ENCODE measurements around the gene HABP2.

Gene HABP2

GRCh38 chr10:113619401-113619800 lies 66.5 kb downstream of the HABP2 start:
- H3K79me2 ChIP-seq (ENCODE audit: insufficient read depth, low read depth) = no peaks in the 10 kb centered on the region
- H3K4me2 ChIP-seq = no peak overlapping the region
- H3K36me3 ChIP-seq (ENCODE audit: insufficient read depth) = no peaks in the 10 kb centered on the region
- no peak overlapping the region for H2AFZ ChIP-seq (ENCODE audit: low read depth)
- no peaks in the 10 kb centered on the region for H3K27me3 ChIP-seq (ENCODE audit: insufficient read depth, low read depth)
- no peak overlapping the region for H3K9ac ChIP-seq
- no peaks in the 10 kb centered on the region for H3K4me1 ChIP-seq (ENCODE audit: low read depth, poor library complexity, severe bottlenecking)
- no peak overlapping the region for H3K27ac ChIP-seq
- no peak for TF ChIP-seq CTCF (conservative IDR thresholded peaks at IDR 0.05; ENCODE audit: low read depth, low read length)
- H3K4me3 ChIP-seq (IDR thresholded peaks at IDR 0.05; ENCODE audit: insufficient read depth, low read depth, low read length) = no peak overlapping the region
- no peaks in the 10 kb centered on the region for H4K20me1 ChIP-seq (ENCODE audit: insufficient read depth)

GRCh38 chr10:113620511-113620910 lies 67.7 kb downstream of the HABP2 start:
- Histone ChIP-seq H2AFZ (ENCODE audit: low read depth) (no peak overlapping the region), H4K20me1 (ENCODE audit: insufficient read depth) (no peaks in the 10 kb centered on the region), H3K79me2 (ENCODE audit: insufficient read depth, low read depth) (no peaks in the 10 kb centered on the region), H3K27ac (no peak overlapping the region), H3K4me1 (ENCODE audit: low read depth, poor library complexity, severe bottlenecking) (no peaks in the 10 kb centered on the region), H3K4me2 (no peak overlapping the region), H3K36me3 (ENCODE audit: insufficient read depth) (no peaks in the 10 kb centered on the region), H3K27me3 (ENCODE audit: insufficient read depth, low read depth) (no peaks in the 10 kb centered on the region), H3K4me3 (IDR thresholded peaks at IDR 0.05; ENCODE audit: insufficient read depth, low read depth, low read length) (no peak overlapping the region), H3K9ac (no peak overlapping the region)
- no peak for TF ChIP-seq CTCF (conservative IDR thresholded peaks at IDR 0.05; ENCODE audit: low read depth, low read length)

- Histone ChIP-seq H3K9ac (no peak overlapping the region), H3K27ac (no peak overlapping the region), H2AFZ (ENCODE audit: low read depth) (no peak overlapping the region), H3K4me3 (IDR thresholded peaks at IDR 0.05; ENCODE audit: insufficient read depth, low read depth, low read length) (no peak overlapping the region), H3K79me2 (ENCODE audit: insufficient read depth, low read depth) (no peaks in the 10 kb centered on the region), H3K4me2 (no peak overlapping the region), H4K20me1 (ENCODE audit: insufficient read depth) (no peaks in the 10 kb centered on the region), H3K36me3 (ENCODE audit: insufficient read depth) (no peaks in the 10 kb centered on the region), H3K4me1 (ENCODE audit: low read depth, poor library complexity, severe bottlenecking) (no peaks in the 10 kb centered on the region), H3K27me3 (ENCODE audit: insufficient read depth, low read depth) (no peaks in the 10 kb centered on the region)
- TF ChIP-seq CTCF (conservative IDR thresholded peaks at IDR 0.05; ENCODE audit: low read depth, low read length) = no peak
Measured at GRCh38 chr10:113620936-113621335, 68.1 kb downstream of the HABP2 start.

- no peaks in the 10 kb centered on the region for H3K36me3 ChIP-seq (ENCODE audit: insufficient read depth)
- no peak overlapping the region for H3K9ac ChIP-seq
- H3K79me2 ChIP-seq (ENCODE audit: insufficient read depth, low read depth) = no peaks in the 10 kb centered on the region
- H3K27me3 ChIP-seq (ENCODE audit: insufficient read depth, low read depth) = no peaks in the 10 kb centered on the region
- H3K4me2 ChIP-seq = no peak overlapping the region
- no peaks in the 10 kb centered on the region for H4K20me1 ChIP-seq (ENCODE audit: insufficient read depth)
- TF ChIP-seq CTCF (conservative IDR thresholded peaks at IDR 0.05; ENCODE audit: low read depth, low read length) = no peak
- H3K4me1 ChIP-seq (ENCODE audit: low read depth, poor library complexity, severe bottlenecking) = no peaks in the 10 kb centered on the region
- no peak overlapping the region for H3K4me3 ChIP-seq (IDR thresholded peaks at IDR 0.05; ENCODE audit: insufficient read depth, low read depth, low read length)
- no peak overlapping the region for H2AFZ ChIP-seq (ENCODE audit: low read depth)
- no peak overlapping the region for H3K27ac ChIP-seq
Measured at GRCh38 chr10:113621799-113622198, 68.9 kb downstream of the HABP2 start.

- Histone ChIP-seq H3K4me3 (IDR thresholded peaks at IDR 0.05; ENCODE audit: insufficient read depth, low read depth, low read length) (no peak overlapping the region), H3K27ac (no peak overlapping the region), H3K79me2 (ENCODE audit: insufficient read depth, low read depth) (no peaks in the 10 kb centered on the region), H3K4me1 (ENCODE audit: low read depth, poor library complexity, severe bottlenecking) (no peaks in the 10 kb centered on the region), H3K9ac (no peak overlapping the region), H4K20me1 (ENCODE audit: insufficient read depth) (no peaks in the 10 kb centered on the region), H3K27me3 (ENCODE audit: insufficient read depth, low read depth) (no peaks in the 10 kb centered on the region), H2AFZ (ENCODE audit: low read depth) (no peak overlapping the region), H3K36me3 (ENCODE audit: insufficient read depth) (no peaks in the 10 kb centered on the region), H3K4me2 (no peak overlapping the region)
- TF ChIP-seq CTCF (conservative IDR thresholded peaks at IDR 0.05; ENCODE audit: low read depth, low read length) = no peak
Measured at GRCh38 chr10:113622831-113623230, 70.0 kb downstream of the HABP2 start.
